ENCODE results near the gene GPATCH4.
"Not testable (repeated sequence)": the region's sequence is repeated elsewhere in the genome, so short reads cannot be mapped to it uniquely, and the experiment has no call there.

GPATCH4 gene

DNA sequence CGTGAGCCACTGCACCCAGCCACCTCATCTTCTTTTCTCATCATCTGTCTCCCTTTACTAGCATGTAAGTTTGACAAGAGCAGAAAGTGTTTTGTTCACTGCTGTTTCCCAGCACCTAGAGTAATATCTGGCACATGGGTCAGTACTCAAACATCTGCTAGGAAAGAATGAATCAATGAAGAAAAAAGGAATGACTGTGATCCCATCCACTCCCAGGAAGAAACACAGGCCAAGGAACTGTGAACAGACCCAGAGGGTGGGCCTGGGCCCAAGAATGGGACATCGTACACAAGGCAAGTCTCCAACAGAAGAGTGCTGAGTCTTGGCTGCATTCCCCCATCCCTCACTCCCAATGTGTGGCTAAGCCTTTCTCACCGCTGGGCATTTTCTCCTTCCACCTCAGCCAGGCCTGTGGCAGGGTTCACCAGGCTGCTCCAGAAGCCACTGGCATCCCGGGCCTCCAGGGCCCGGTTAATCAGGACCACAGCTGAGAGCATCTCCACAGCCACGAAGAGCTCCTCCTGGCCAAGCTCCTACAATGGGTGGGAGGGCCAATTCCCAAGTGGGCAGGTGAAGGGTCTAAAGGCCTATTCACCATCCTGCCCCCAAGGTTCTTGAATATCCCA, 47.3 kb downstream of the GPATCH4 start:
- H3K4me1 ChIP-seq (ENCODE audit: control insufficient read depth, insufficient read depth, low read length), result no peaks in the 10 kb centered on the region
- H3K9ac ChIP-seq (ENCODE audit: low read depth, low read length), result no peak overlapping the region
- no peaks in the 10 kb centered on the region for H3K27me3 ChIP-seq (ENCODE audit: control insufficient read depth, insufficient read depth, low read length)
- H3K36me3 ChIP-seq (ENCODE audit: control insufficient read depth, insufficient read depth, low read length), result peaks cover 68% of the 10 kb centered on the region
- no peaks in the 10 kb centered on the region for H3K9me3 ChIP-seq (ENCODE audit: control insufficient read depth, insufficient read depth, low read length)
- H3K27ac ChIP-seq (ENCODE audit: low read depth, low read length), result no peak overlapping the region
- H3K4me3 ChIP-seq (ENCODE audit: low read depth, low read length), result no peak overlapping the region

DNA sequence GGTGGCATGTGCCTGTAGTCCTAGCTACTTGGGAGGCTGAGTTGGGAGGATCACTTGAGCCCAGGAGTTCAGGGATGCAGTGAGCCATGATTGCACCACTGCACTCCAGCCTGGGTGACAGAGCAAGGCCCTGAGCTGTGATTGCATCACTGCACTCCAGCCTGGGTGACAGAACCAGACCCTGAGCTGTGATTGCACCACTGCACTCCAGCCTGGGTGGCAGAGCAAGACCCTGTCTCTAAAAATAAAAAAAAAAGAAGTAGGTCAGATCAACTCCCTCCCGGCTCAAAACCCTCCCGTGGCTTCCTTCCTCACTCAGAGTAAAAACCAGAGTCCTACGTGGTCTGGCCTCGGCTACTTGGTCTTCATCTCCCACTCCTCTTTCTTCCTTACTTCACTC, 48.3 kb downstream of the GPATCH4 start:
- H3K27me3 ChIP-seq (ENCODE audit: control insufficient read depth, insufficient read depth, low read length); H3K9me3 ChIP-seq (ENCODE audit: control insufficient read depth, insufficient read depth, low read length); H3K4me3 ChIP-seq (ENCODE audit: low read depth, low read length); H3K4me1 ChIP-seq (ENCODE audit: control insufficient read depth, insufficient read depth, low read length); H3K9ac ChIP-seq (ENCODE audit: low read depth, low read length); H3K27ac ChIP-seq (ENCODE audit: low read depth, low read length): not testable (repeated sequence)
- peaks cover 77% of the 10 kb centered on the region for H3K36me3 ChIP-seq (ENCODE audit: control insufficient read depth, insufficient read depth, low read length)

DNA sequence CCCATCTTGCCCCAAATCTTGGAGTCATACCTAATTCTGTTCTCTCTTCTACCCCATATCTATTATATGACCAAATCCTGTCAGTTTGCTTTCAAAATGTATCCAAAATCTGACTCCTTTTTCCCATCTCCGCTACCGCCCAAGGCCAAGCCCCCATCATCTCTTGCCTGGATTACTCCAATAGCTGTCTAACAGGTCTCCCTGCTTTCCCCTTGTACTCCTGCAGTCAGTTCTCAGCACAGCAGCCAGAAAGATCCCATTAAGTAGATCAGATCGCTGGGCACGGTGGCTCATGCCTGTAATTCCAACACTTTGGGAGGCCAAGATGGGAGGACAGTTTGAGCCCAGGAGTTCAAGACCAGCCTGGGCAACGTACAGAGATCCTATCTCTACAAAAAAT, 48.8 kb downstream of the GPATCH4 start:
- Histone ChIP-seq H3K9me3 (ENCODE audit: control insufficient read depth, insufficient read depth, low read length) (no peaks in the 10 kb centered on the region), H3K27me3 (ENCODE audit: control insufficient read depth, insufficient read depth, low read length) (no peaks in the 10 kb centered on the region), H3K9ac (ENCODE audit: low read depth, low read length) (no peak overlapping the region), H3K4me3 (ENCODE audit: low read depth, low read length) (no peak overlapping the region), H3K4me1 (ENCODE audit: control insufficient read depth, insufficient read depth, low read length) (no peaks in the 10 kb centered on the region), H3K27ac (ENCODE audit: low read depth, low read length) (no peak overlapping the region), H3K36me3 (ENCODE audit: control insufficient read depth, insufficient read depth, low read length) (peaks cover 81% of the 10 kb centered on the region)

DNA sequence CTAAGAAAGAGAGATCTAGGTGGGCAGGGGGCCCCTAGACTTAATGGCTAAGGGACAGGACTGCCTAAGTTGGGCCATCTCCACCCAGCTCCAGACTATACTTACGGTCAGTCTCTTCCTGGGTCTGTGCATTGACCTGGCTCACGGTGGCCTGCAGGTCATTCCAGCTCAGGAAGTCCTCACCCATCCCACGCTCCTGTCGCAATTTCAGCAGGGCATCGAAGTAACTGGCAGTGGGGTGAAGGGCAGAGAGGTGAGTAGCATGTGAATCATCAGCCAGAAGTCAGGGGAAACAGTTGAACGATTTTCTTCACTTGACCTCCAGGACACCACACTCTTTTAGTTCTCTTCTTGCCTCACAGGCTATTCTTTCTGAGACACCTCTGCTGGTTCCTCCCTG, 49.4 kb downstream of the GPATCH4 start:
- no peak overlapping the region for H3K9ac ChIP-seq (ENCODE audit: low read depth, low read length)
- H3K27me3 ChIP-seq (ENCODE audit: control insufficient read depth, insufficient read depth, low read length), result no peaks in the 10 kb centered on the region
- no peaks in the 10 kb centered on the region for H3K9me3 ChIP-seq (ENCODE audit: control insufficient read depth, insufficient read depth, low read length)
- H3K27ac ChIP-seq (ENCODE audit: low read depth, low read length), result no peak overlapping the region
- H3K4me1 ChIP-seq (ENCODE audit: control insufficient read depth, insufficient read depth, low read length), result no peaks in the 10 kb centered on the region
- H3K36me3 ChIP-seq (ENCODE audit: control insufficient read depth, insufficient read depth, low read length), result peaks cover 88% of the 10 kb centered on the region
- H3K4me3 ChIP-seq (ENCODE audit: low read depth, low read length), result no peak overlapping the region

DNA sequence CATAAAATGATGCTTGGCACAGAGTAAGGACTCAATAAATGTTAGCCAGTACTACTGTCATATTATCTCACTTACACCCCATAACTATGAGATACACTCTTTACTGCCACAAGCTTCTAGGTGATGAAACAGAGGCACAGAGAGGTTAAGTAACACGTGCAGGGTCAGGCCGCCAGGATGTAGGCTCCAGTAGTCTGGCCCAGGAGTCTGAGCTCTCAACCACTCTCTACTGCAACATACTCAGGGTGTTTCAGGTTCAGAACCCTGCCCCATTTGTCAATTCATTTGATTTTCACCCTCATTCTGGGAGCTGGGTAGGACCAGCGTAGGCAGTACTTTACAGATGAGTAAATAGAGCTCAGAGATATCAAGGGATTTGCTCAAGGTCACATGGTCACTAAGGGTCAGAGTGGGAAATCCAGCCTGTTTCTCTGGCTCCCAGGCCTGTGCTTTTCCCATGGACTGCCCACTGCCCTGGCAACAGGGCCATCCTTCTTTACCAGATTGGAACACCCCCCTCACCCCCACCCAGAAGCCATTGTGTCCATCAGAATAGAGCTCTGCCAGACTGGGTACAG, 50.1 kb downstream of the GPATCH4 start:
- Histone ChIP-seq H3K9me3 (ENCODE audit: control insufficient read depth, insufficient read depth, low read length) (no peaks in the 10 kb centered on the region), H3K36me3 (ENCODE audit: control insufficient read depth, insufficient read depth, low read length) (peaks cover 89% of the 10 kb centered on the region), H3K4me1 (ENCODE audit: control insufficient read depth, insufficient read depth, low read length) (no peaks in the 10 kb centered on the region), H3K9ac (ENCODE audit: low read depth, low read length) (no peak overlapping the region), H3K27me3 (ENCODE audit: control insufficient read depth, insufficient read depth, low read length) (no peaks in the 10 kb centered on the region), H3K4me3 (ENCODE audit: low read depth, low read length) (no peak overlapping the region), H3K27ac (ENCODE audit: low read depth, low read length) (no peak overlapping the region)

DNA sequence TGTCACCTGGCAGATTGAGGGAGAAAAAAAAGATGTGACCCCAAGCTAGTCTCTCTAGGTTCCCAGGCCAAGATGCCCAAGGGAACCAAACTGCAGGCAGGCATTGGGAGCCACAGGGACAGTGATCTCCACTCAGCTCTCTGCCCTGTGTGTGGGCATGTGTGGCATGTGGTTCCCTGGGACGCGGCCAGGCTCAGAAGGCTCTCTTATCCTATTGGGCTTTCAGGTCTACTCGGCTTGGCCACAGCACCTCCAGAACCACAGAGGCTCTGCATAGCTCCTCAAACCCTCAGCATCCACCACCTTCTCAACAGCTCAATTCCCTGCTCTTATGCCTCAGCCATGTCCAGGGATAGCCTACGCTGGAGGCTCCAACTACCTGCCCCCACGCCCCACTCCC, 50.9 kb downstream of the GPATCH4 start:
- Histone ChIP-seq H3K4me1 (ENCODE audit: control insufficient read depth, insufficient read depth, low read length) (no peaks in the 10 kb centered on the region), H3K9me3 (ENCODE audit: control insufficient read depth, insufficient read depth, low read length) (no peaks in the 10 kb centered on the region), H3K4me3 (ENCODE audit: low read depth, low read length) (no peak overlapping the region), H3K9ac (ENCODE audit: low read depth, low read length) (no peak overlapping the region), H3K36me3 (ENCODE audit: control insufficient read depth, insufficient read depth, low read length) (peaks cover 82% of the 10 kb centered on the region), H3K27ac (ENCODE audit: low read depth, low read length) (no peak overlapping the region), H3K27me3 (ENCODE audit: control insufficient read depth, insufficient read depth, low read length) (no peaks in the 10 kb centered on the region)

DNA sequence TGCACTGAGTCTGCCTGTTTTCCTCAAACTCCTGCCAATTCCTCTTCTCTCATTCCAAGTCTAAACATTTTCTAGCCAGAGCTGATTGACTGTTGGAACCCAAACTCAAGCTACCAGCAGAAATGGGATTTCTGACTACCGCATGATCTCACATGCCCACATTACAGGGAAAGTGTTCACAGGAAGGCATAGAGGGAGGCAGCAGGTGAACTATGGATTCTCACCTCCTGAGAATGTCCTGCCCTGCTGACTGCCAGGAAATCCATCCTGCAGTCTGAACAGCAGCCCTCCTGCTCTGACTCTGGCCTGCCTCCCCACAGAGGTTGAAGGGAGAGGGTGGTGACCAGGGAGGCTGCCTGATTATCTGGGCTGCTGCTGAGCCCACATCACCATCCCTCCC, 51.4 kb downstream of the GPATCH4 start:
- no peaks in the 10 kb centered on the region for H3K4me1 ChIP-seq (ENCODE audit: control insufficient read depth, insufficient read depth, low read length)
- no peak overlapping the region for H3K4me3 ChIP-seq (ENCODE audit: low read depth, low read length)
- H3K36me3 ChIP-seq (ENCODE audit: control insufficient read depth, insufficient read depth, low read length), result peaks cover 77% of the 10 kb centered on the region
- H3K9ac ChIP-seq (ENCODE audit: low read depth, low read length), result no peak overlapping the region
- no peak overlapping the region for H3K27ac ChIP-seq (ENCODE audit: low read depth, low read length)
- H3K9me3 ChIP-seq (ENCODE audit: control insufficient read depth, insufficient read depth, low read length), result no peaks in the 10 kb centered on the region
- no peaks in the 10 kb centered on the region for H3K27me3 ChIP-seq (ENCODE audit: control insufficient read depth, insufficient read depth, low read length)

DNA sequence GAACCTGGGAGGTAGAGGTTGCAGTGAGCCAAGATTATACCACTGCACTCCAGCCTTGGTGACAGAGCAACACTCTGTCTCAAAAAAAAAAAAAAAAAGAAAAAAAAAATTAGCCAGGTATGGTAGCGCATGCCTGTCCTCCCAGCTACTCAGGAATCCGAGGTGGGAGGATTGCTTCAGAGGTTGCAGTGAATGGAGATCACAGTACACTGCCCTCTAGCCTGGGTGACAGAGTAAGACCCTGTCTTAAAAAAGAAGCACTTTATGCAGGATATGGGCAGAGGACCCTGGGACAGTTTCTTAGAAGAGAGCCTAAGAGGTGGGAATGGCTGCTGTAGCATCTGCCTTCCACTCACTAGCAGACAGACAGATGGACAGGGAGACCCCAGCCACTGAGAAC, 51.9 kb downstream of the GPATCH4 start:
- Histone ChIP-seq H3K27ac (ENCODE audit: low read depth, low read length) (no peak overlapping the region), H3K36me3 (ENCODE audit: control insufficient read depth, insufficient read depth, low read length) (peaks cover 74% of the 10 kb centered on the region), H3K9ac (ENCODE audit: low read depth, low read length) (no peak overlapping the region), H3K4me3 (ENCODE audit: low read depth, low read length) (no peak overlapping the region), H3K4me1 (ENCODE audit: control insufficient read depth, insufficient read depth, low read length) (no peaks in the 10 kb centered on the region), H3K27me3 (ENCODE audit: control insufficient read depth, insufficient read depth, low read length) (no peaks in the 10 kb centered on the region), H3K9me3 (ENCODE audit: control insufficient read depth, insufficient read depth, low read length) (no peaks in the 10 kb centered on the region)

DNA sequence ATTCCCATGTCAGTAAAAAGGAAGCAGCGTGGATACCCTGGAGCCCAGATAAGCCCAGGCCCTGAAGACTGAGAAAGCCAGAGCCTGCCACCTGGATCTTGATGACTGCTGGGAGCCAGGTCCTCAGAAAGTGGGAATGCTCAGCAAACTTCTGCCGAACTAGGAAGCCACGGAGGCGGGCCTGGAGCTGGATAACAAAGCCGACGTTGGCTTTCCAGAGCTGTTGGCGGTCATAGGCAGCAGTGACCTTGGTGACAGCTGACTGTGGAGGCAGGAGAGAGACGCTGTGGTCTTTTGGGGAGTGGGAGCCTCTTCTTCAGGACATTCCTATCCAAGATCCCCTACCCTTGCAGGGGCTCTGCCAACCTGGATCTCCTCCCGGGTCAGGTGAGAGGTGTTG, 53.3 kb downstream of the GPATCH4 start:
- Histone ChIP-seq H3K4me3 (ENCODE audit: low read depth, low read length) (no peak overlapping the region), H3K27me3 (ENCODE audit: control insufficient read depth, insufficient read depth, low read length) (no peaks in the 10 kb centered on the region), H3K27ac (ENCODE audit: low read depth, low read length) (no peak overlapping the region), H3K4me1 (ENCODE audit: control insufficient read depth, insufficient read depth, low read length) (no peaks in the 10 kb centered on the region), H3K9ac (ENCODE audit: low read depth, low read length) (no peak overlapping the region), H3K36me3 (ENCODE audit: control insufficient read depth, insufficient read depth, low read length) (peaks cover 72% of the 10 kb centered on the region), H3K9me3 (ENCODE audit: control insufficient read depth, insufficient read depth, low read length) (no peaks in the 10 kb centered on the region)

DNA sequence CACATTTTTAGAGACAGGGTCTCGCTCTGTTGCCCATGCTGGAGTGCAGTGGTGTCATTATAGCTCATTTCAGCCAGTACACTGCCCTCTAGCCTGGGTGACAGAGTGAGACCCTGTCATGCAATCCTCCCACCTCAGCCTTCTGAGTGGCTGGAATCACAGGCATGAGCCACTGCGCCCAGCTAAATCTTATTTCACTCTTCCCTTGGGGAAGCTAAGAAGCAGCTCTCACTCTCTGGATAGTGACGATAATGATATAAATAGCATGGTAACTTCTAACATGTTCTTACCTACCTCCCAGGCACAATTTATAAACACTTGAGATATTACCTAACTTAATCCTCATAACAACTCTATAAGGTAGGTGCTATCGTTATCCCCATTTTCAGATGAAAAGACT, 53.8 kb downstream of the GPATCH4 start:
- Histone ChIP-seq H3K27me3 (ENCODE audit: control insufficient read depth, insufficient read depth, low read length) (no peaks in the 10 kb centered on the region), H3K36me3 (ENCODE audit: control insufficient read depth, insufficient read depth, low read length) (peaks cover 70% of the 10 kb centered on the region), H3K9me3 (ENCODE audit: control insufficient read depth, insufficient read depth, low read length) (no peaks in the 10 kb centered on the region), H3K4me1 (ENCODE audit: control insufficient read depth, insufficient read depth, low read length) (no peaks in the 10 kb centered on the region), H3K9ac (ENCODE audit: low read depth, low read length) (no peak overlapping the region), H3K4me3 (ENCODE audit: low read depth, low read length) (no peak overlapping the region), H3K27ac (ENCODE audit: low read depth, low read length) (no peak overlapping the region)

DNA sequence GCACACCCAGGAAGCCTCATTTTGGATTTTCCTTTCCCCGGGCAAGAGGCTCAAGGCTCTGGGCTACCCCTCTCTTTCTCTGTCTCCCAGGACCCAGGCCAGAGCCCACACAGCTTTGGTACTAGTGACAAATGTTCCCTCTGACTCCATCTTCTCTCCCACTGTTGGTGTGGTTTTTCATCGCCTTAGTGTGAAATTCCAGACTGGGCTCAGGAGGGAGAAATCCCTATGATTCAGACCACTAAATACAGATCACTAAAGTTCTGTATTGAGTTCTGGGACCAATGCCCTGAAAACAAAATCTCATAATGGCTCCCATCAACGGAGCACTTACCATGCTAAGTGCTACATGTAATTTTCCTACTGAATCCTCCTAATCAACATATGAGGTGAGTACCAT, 55.0 kb downstream of the GPATCH4 start:
- no peak overlapping the region for H3K4me3 ChIP-seq (ENCODE audit: low read depth, low read length)
- H3K27ac ChIP-seq (ENCODE audit: low read depth, low read length), result no peak overlapping the region
- no peak overlapping the region for H3K9ac ChIP-seq (ENCODE audit: low read depth, low read length)
- H3K9me3 ChIP-seq (ENCODE audit: control insufficient read depth, insufficient read depth, low read length), result no peaks in the 10 kb centered on the region
- H3K27me3 ChIP-seq (ENCODE audit: control insufficient read depth, insufficient read depth, low read length), result no peaks in the 10 kb centered on the region
- H3K4me1 ChIP-seq (ENCODE audit: control insufficient read depth, insufficient read depth, low read length), result no peaks in the 10 kb centered on the region
- H3K36me3 ChIP-seq (ENCODE audit: control insufficient read depth, insufficient read depth, low read length), result peaks cover 67% of the 10 kb centered on the region

Data from HUES48 (cell line).